Activated CD8-positive, alpha-beta memory T cell treated with anti-CD3 and anti-CD28 coated beads, Interleukin-2, amount 10 ng/mL, durations not matched to agents 7 days and 5 days (primary cell): Measurements from ENCODE around the gene GPR31. TPM values are rescaled to one million over a fixed set of nuclear protein-coding genes. Genes with fewer than 3 reads are reported as not detected.

Experiments used
- total RNA-seq, 2 experiments: library from RNA; stranded (reverse); gene quantifications; one replicate each; pipeline ENCODE4 v1.2.3, GENCODE V29; 2021

The GPR31 gene
- total RNA-seq, 2 experiments from 2014 or later: not detected

Other genes starting within 250 kb of the GPR31 start
- gene RNASET2, start 201.4 kb downstream of the GPR31 start, total RNA-seq: 10 to 100 TPM; 28.8 to 46.6 TPM
- 10 to 100 TPM; 28.2 to 35.6 TPM for gene CEP43, start 158.6 kb downstream of the GPR31 start, total RNA-seq
- gene CCR6, start 34.9 kb downstream of the GPR31 start, total RNA-seq: 1 to 10 TPM; 8.7 to 9.1 TPM
- not detected for gene UNC93A, start 133.3 kb upstream of the GPR31 start, total RNA-seq
- not detected for gene TTLL2, start 167.1 kb upstream of the GPR31 start, total RNA-seq